Measurements from ENCODE around the gene LSM4.

Gene LSM4

DNA sequence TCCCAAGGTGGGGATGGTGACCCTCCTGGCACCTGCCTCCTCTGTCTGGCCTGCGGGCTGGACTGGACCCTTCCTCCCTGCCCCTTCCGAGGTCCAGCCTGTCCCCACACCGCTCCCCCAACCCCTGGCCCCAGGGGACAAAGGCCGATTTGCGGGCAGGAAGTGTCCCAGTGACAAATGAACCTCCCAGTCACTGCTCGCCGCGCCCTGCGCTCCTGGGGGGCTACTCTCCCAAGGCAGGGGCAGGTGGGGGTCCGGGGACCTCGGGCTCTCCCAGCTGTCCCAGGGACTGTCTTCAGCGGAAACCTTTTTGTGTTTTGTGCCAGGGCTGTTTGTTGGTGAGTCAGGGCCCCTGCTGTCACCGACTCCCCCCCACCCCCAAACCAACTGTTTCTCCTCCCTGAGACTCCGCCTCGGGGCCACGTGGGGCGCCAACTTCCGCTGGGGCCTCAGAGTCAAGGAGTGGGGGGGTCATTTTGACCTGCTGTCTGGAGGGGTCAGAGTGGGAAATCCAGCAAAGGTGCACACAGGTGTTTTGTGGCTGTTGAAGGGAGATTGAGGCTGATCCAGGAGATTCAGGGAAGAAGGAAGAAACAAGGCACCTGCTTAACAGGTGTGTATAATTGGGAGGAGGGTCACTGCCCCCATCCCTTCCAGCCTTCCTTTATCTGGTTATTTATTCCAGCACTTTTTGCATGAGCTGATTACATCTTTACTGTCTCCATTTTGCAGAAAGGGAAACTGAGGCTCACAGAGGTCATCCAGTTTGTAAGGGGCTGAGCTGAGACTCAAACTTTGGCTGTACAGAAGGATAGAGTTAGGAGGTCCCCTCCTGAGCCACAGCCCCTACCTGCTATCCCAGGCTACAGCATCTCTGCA is 18.4 kb upstream of the LSM4 start:
- in situ Hi-C loops (cut with HindIII; ENCODE audit: low sequenced_read_pairs), result no loop called here

DNA sequence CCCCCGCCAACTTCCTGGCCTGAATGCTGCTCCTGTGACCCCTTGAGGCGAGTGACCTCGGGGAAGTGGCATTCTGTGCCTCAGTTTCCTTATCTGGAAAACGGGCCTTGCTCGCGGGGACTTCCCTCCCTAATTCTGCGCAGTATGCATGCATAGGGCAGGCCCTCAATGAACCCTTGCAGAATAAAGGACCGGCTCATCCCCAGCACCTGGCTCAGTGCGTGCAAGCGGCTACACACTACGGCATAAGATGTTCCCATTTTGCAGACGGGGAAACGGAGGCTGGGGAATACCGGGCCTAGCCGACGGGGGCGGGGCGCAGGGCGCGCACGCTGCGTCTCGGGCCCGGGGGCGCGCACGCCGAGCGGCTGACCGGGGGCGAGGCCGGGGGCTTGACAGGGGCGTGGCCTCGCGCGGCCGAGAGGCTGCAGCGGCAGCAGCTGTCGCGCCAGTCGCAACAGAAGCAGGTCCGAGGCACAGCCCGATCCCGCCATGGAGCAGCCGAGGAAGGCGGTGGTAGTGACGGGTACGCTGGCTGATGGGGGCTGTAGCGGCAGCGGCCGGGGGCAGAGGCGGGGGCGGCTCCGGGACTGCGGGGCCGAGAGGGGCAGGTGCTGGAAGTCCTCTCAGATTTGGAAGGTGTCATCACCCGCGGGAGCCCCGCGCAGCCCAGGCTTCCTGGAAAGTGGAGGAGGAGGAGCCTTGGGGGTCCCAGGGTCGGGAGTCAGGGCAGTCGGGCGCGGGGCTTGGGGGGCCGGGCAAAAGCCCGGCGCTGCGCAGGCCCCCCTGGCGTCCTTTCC is 17.5 kb upstream of the LSM4 start, which contains the start of gene PGPEP1:
TSS of gene PGPEP1 (plus strand) at position 409 of the 800 bp plus-strand sequence. CDS start at position 493, 84 bp downstream.
- in situ Hi-C loops (cut with HindIII; ENCODE audit: low sequenced_read_pairs), result no loop called here

DNA sequence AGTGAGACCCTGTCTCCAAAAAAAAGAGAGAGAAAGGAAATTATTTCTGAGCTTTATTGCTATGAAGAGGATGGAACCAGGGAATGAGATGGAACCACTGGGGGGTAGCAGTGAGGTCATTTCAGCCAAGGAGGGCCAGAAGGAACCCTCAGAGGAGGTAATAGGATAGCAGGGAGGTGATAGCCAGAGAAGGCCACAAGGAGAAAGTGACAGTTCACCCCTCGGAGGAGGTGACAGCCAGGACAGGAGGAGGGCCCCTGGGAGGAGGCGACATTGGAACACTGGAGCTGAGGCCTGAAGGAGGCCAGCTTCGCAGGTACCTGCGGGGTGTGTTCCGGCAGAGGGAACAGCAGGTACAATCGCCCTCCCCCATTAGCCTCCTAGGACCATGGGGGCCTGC is 16.8 kb upstream of the LSM4 start:
- in situ Hi-C loops (cut with HindIII; ENCODE audit: low sequenced_read_pairs), result no loop called here

DNA sequence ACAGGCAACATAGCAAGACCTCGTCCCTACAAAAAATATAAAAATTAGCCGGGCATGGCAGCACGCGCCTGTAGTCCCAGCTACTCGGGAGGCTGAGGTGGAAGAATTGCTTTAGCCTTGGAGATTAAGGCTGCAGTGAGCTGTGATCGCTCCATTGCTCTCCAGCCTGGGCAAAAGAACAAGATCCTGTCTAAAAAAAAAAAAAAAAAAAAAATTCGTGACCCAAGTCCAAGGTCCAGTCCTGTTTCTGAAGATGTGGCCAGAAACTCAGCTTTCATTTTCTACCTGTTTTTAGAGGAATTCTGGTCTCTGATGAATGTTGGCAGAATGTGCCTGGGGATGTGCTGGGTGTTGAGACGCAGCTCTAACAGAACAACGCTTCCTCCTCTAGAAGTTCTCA is 15.7 kb upstream of the LSM4 start:
- in situ Hi-C loops (cut with HindIII; ENCODE audit: low sequenced_read_pairs), result no loop called here

DNA sequence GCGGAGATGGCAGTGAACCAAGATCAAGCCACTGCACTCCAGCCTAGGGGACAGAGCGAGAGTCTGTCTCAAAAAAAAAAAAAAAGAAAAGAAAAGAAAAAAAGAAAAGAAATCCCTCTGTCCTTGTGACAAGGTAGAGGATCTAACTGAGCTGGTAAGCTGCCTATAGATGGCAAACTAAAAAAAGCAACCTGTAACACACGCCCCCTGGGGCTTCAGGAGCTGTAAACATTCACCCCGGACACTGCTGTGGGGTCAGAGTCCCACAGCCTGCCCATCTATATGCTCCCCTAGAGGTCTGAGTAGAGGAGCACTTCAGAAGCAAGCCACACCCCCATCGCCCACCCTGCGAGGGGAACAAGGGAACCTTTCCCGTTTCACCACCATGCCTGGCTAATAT is 13.2 kb upstream of the LSM4 start:
- in situ Hi-C loops (cut with HindIII; ENCODE audit: low sequenced_read_pairs), result no loop called here

DNA sequence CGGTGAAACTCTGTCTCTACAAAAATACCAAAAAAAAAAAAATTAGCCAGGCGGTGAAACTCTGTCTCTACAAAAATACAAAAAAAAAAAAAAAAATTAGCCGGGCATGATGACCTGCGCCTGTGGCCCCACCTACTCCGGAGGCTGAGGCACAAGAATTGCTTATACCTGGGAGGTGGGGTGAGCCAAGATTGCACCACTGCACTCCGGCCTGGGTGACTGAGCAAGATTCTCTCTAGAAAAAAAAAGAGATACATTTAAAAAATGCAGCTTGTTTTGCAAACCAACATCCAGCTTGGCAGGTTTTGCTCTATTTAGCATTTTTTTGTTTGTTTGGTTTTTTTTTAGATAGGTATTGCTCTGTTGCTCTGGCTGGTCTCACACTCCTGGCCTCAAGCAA is 10.8 kb upstream of the LSM4 start:
- in situ Hi-C loops (cut with HindIII; ENCODE audit: low sequenced_read_pairs), result no loop called here

DNA sequence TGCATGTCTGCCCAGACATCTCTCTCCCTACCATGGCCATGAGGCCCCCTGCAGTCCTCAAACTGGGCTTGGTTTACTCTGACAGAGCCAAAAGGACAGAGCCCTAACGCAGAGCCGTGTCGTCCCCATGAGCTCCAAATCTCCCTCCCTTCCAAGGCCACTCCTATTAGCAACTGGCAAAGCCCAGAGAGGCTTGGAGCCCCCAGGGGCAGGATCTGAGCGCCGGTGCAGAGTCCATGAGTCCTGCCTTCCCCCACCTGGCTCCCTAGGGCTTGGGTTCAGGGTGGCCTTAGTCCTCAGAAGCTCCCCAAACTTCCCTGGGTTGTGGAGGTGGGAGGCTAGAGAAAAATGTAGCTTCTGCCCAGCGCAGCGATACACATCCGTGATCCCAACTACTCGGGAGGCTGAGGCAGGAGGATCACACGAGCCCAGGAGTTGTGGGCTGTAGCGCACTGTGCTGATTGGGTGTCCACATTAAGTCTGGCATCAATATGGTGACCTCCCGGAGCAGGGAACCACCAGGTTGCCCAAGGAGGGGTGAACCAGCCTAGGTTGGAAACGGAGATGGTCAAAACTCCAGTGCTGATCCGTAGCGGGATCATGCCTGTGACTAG is 10.1 kb upstream of the LSM4 start:
- in situ Hi-C loops (cut with HindIII; ENCODE audit: low sequenced_read_pairs), result no loop called here

DNA sequence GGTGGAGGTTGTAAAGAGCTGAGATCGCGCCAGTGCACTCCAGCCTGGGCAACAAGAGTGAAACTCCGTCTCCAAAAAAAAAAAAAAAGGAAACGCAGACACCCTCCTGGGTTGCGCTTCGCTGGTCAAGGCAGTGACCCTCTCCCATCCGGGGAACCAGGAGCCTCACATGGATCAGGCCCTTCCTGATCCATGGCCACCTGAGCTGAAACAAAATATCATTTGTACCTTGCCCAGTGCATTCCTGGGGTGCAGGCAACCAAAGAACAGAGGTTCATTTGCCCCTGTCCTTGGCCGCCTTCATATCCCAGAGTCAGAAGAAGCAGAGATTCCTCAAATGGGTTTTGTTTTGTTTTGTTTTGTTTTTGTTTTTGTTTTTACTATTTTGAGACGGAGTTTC is 8.0 kb upstream of the LSM4 start:
- in situ Hi-C loops (cut with HindIII; ENCODE audit: low sequenced_read_pairs), result no loop called here

DNA sequence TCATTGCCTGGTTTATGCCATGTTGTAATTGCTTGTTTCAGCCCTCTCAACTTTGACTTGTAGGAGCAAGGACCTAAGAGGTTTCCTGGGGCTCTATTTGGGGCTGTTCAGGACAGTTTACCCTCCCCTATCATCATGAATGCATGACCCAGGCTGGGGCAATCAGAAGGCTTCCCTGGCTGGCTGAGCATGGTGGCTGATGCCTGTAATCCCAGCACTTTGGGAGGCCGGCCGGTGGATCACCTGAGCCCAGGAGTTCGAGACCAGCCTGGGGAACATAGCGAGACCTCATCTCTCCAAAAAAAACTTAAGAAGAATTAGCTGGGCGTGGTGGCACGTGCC is 6.1 kb upstream of the LSM4 start:
- in situ Hi-C loops (cut with HindIII; ENCODE audit: low sequenced_read_pairs), result loop anchor here (10.0 kb wide), 1 partner anchor 164 kb away; no protein-coding TSS in a partner anchor

DNA sequence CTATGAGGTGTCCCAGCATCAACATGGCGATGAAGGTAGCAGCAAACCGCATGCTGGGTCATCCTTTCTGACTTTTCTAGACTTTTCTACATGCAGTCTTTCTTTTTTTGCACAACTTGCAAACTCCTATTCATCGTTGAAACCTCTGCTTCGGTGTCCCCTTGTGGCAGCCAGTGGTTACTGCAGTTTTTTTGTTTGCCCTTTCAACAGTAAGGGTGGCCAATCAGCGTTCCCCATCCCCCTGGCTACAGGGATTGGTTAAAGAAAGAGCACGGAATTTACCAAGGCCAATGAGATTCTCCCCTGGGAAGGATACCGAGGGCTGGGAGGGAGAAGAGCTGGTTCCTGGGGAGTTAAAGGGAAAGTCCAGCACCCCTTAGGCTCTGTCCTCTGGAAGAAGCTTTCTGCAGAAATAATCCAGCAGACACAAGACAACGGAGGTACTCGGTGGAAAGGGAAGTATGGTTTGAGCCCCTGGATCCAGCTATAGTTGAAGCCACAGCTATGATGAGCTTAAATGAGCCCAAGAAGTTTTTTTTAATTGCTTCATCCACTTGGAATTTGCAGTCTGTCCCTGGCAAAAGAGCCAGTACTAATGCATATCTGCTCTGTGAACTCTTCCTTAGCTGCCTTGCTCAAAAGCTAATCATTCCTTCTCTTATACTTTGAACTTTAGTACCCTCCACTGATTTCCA is 5.6 kb upstream of the LSM4 start:
- in situ Hi-C loops (cut with HindIII; ENCODE audit: low sequenced_read_pairs), result loop anchor here (10.0 kb wide), 1 partner anchor 164 kb away; no protein-coding TSS in a partner anchor

DNA sequence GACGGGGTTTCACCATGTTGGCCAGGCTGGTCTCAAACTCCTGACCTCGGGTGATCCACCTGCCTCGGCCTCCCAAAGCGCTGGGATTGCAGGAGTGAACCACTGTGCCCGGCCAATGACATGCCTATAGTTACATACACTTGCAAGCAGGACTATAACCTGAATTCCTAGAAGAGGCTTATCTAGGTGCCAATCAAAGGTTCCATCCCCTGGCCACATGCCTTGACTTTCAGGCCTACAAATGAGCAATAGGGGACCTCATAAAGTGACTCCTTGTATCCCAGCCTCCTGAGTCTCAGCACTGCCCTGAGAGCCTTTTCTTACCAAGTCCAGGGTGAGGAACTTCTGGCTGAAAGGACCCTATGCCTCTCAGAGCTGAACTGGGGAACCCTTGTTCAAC is 3.9 kb upstream of the LSM4 start:
- in situ Hi-C loops (cut with HindIII; ENCODE audit: low sequenced_read_pairs), result loop anchor here (10.0 kb wide), 1 partner anchor 162 kb away; no protein-coding TSS in a partner anchor

DNA sequence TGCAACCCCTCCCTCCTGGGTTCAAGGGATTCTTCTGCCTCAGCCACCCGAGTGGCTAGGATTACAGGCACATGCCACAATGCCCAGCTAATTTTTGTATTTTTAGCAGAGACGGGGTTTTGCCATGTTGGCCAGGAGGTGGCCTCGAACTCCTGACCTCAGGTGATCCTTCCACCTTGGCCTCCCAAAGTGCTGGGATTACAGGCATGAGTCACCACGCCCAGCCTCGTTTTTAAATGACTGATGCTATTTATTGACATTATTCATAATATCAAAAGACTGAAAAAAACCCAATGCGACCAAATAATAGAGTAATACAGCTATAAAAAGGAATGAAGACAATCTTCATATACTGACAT is 1.5 kb upstream of the LSM4 start:
- in situ Hi-C loops (cut with HindIII; ENCODE audit: low sequenced_read_pairs), result loop anchor here (10.0 kb wide), 1 partner anchor 160 kb away; no protein-coding TSS in a partner anchor

DNA sequence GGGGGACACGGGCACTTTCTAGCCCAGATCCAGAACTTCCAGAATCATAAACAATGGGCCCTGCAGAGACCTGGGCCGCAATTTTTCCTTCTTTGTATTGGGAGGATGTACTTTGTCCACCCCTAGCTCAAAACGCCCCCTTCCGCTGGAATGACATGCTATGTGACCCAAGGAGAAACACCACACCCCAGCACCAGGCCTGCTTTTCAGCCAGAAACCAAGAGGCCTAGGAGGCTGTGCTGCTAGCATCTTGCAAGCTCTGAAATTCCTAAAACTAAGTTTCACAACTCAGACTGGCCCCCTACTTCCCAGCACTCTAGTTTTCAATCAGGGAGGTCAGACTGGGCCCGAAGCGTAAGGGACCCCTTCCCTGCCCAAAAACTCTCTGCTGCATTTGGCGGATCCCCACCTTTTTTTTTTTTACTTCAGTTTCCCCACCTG is 538 bp downstream of the LSM4 start:
- in situ Hi-C loops (cut with HindIII; ENCODE audit: low sequenced_read_pairs), result loop anchor here (10.0 kb wide), 1 partner anchor 158 kb away; no protein-coding TSS in a partner anchor

DNA sequence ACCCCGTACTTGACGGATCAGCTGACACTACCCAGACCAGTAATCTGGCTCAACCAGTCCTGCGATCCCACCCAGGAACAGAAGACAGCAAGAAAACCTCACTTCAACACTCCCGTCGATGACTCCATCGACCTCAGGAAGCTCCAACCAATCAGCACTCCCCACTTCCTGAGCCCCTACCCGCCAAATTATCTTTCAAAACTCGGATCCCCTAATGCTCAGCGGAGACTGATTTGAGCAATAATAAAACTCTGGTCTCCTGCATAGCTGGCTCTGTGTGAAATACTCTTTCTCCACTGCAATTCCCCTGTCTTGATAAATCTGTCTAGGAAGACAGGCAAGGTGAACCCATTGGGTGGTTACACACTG is 1.2 kb downstream of the LSM4 start:
- in situ Hi-C loops (cut with HindIII; ENCODE audit: low sequenced_read_pairs), result loop anchor here (10.0 kb wide), 1 partner anchor 157 kb away; no protein-coding TSS in a partner anchor

DNA sequence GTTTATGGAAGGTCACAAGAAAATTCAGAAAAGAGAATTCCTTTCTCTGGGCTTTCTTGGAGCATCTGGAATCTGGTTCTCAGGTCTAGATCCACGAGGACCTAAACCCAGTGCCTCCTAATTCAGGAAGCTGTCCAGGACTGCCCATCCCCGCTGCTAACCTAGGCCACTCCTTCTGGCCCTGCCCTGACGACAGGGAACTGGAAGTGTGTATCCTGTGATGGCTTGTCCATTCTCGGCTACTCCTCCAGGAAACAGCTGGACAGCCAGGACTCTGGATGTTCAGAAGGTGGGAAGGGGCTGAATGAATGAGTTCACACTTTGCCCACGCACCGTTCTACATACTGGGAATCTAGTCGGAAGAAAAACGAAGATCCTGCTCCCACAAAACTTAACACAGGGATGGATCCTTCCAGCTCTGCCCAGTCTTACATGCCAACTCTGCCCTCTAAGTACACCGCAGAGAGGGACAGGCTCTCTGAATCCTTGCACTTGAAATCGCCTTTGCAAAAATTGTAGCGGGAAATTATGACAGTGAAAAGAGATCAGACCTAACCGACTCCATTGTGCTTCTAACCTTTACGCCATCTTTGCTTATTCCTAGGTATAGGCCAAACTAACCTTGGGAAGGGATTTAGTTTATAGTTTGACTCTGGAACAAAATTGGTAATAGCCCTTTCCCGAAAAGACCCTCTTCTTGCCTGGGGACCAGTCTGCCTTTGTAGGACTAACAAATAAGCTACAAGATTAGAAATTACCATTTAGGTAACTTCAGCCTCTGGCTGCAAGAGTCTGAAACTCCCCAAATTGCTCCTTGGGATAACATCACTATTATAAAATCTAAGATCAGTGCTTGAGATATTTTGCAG is 1.8 kb downstream of the LSM4 start:
- in situ Hi-C loops (cut with HindIII; ENCODE audit: low sequenced_read_pairs), result loop anchor here (10.0 kb wide), 1 partner anchor 156 kb away; no protein-coding TSS in a partner anchor

DNA sequence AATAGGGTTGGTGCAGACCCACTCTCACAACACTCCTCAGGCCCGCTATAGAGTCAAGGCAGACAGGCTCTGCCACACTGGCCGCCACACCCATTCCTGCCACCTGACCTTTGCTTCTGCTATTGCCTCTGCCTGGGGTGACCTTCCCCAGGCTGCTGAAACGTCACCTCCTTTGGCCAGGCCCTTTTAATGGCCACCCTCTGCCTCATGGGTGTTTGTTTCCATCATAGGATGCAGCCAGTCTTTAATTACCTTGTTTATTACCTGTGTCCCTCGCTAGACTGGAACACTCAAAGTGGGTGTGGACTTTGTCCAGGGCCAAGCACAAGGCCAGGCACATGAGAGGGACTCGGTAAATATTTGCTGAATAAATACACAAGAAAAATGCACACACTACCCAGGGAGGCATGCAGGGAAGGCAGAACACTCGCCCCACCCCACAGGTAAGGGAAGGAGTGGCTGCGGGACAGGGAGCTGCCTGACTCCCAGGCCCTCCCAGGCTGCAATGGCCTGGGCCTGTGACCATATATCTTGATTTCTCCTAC is 3.2 kb downstream of the LSM4 start:
- in situ Hi-C loops (cut with HindIII; ENCODE audit: low sequenced_read_pairs), result loop anchor here (10.0 kb wide), 1 partner anchor 155 kb away; no protein-coding TSS in a partner anchor

DNA sequence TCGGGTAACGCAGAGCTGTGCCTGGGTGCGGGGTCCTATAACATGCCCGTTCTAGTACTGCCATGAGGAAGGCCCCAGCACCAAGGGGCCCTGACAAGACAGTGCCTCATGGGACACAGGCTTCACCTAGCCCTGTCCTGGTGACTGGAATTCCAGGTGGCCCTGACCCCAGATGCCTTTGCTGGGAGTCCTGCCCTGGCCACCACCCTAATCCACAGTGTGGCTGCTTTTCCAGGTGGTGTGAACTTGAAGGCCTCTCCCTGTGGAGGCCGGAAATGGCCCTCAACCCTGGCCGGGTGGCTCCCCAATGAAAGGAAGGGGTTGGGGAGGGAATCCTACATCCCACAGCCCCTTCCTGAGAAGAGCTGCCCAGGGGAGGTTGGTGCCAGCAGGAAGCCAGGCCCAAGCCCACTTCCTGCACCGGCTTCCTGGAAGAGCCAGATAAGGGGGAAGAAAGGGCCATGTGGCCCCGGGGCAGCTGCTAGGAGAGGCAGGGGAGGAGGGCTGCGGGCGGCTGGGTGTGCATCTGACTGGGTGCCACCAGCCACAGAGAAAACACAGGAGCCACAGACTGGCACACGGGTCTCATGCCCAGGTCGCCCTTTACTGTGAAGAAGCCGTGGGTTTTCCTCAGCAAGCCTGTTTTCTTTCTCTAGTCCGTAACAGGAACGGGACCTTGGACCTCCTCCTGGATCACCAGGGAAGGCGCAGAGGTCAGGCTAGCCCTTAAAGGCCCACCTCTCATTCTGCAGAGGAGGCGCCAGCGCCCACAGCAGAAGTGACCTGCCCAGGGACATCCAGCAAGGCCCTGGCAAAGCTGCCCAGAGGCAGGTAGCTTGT is 4.7 kb downstream of the LSM4 start:
- in situ Hi-C loops (cut with HindIII; ENCODE audit: low sequenced_read_pairs), result no loop called here

DNA sequence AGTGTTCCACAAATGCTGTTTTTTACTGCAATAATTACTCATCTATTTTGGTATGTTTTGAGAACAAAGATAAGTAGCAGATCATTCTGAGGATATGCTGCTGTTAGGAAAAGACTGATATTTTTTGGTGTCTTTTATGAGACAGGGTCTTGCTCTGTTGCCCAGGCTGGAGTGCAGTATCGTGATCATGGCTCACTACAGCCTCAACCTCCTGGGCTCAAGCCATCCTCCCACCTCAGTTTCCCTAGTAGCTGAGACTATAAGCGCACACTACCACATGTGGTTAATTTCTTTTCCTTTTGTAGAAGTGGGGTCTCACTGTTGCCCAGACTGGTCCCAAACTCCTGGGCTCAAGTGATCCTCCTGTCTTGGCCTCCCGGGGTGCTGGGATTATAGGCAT is 9.5 kb downstream of the LSM4 start:
- in situ Hi-C loops (cut with HindIII; ENCODE audit: low sequenced_read_pairs), result no loop called here
